IMR-90 (cell line): Measurements from ENCODE around the gene NMNAT3. TPM values are rescaled to one million over a fixed set of nuclear protein-coding genes. Genes with fewer than 3 reads are reported as not detected.

ENCODE experiments used
- ATAC-seq: fragments of 200-7000 bp; cut with Tn5 transposase; 2 replicates; pipeline ENCODE4 v1.9.1; 2020; ENCODE audit warnings: low read depth, mild to moderate bottlenecking, moderate library complexity
- BruUV-seq: library from RNA; stranded (reverse); fragments of 400-500 nt; replicated peaks from 2 replicates; lab custom pipeline; 2021; lab: Mats Ljungman, UMichigan
- CTCF ChIA-PET: fragments of 300-600 bp; formaldehyde crosslinking; extraction: SDS; loops from one replicate; lab custom pipeline; 2021; ENCODE audit warnings: antibody characterized with exemption; lab: Yijun Ruan, JAX
- POLR2A ChIA-PET: fragments of 300-600 bp; sonication (Branson Sonifier 250); formaldehyde crosslinking; loops from one replicate; lab custom pipeline; 2022; ENCODE audit warnings: antibody characterized with exemption; ENCODE audit not compliant: unreplicated experiment; lab: Charles Lee
- DNase-seq: peaks from one replicate; pipeline ENCODE4 v3.0.0; 2013
- H2AFZ ChIP-seq: replicated peaks from 2 replicates; pipeline ENCODE3; 2013; ENCODE audit warnings: low read length, mild to moderate bottlenecking; ENCODE audit not compliant: poor library complexity
- H2AK5ac ChIP-seq: 2 replicates; pipeline ENCODE4 v1.6.1; 2013; ENCODE audit warnings: low read depth, low read length, inconsistent platforms
- H2AK9ac ChIP-seq: replicated peaks from 2 replicates; pipeline ENCODE3; 2013; ENCODE audit warnings: mild to moderate bottlenecking, low read depth, low read length, moderate library complexity; ENCODE audit not compliant: poor library complexity
- H2BK120ac ChIP-seq: 2 replicates; pipeline ENCODE4 v1.6.1; 2013; ENCODE audit warnings: low read depth, low read length, inconsistent platforms
- H2BK15ac ChIP-seq: 3 replicates; pipeline ENCODE4 v1.6.1; 2013; ENCODE audit warnings: low read depth, low read length, inconsistent platforms
- H2BK20ac ChIP-seq: 2 replicates; pipeline ENCODE4 v1.6.1; 2013; ENCODE audit warnings: low read depth, mild to moderate bottlenecking, inconsistent platforms, low read length, moderate library complexity
- H2BK5ac ChIP-seq: 2 replicates; pipeline ENCODE4 v1.6.1; 2013; ENCODE audit warnings: mild to moderate bottlenecking, low read depth, low read length, inconsistent platforms; ENCODE audit not compliant: poor library complexity, severe bottlenecking
- H3K14ac ChIP-seq: replicated peaks from 2 replicates; pipeline ENCODE4 v1.6.1; 2013; ENCODE audit warnings: low read depth, low read length, inconsistent platforms
- H3K18ac ChIP-seq: 2 replicates; pipeline ENCODE4 v1.6.1; 2013; ENCODE audit warnings: low read depth, low read length, control low read depth
- H3K23ac ChIP-seq: 2 replicates; pipeline ENCODE4 v1.6.1; 2013; ENCODE audit warnings: low read depth, low read length, inconsistent platforms
- H3K27ac ChIP-seq: 2 replicates; pipeline ENCODE4 v1.5.1; 2013; ENCODE audit warnings: mild to moderate bottlenecking, control low read depth, low read length; ENCODE audit not compliant: insufficient read depth
- H3K27me3 ChIP-seq: 2 replicates; pipeline ENCODE4 v1.6.1; 2013; ENCODE audit warnings: low read length; ENCODE audit not compliant: control insufficient read depth, insufficient read depth
- H3K36me3 ChIP-seq: 2 replicates; pipeline ENCODE4 v1.6.1; 2013; ENCODE audit warnings: low read length, mixed read lengths; ENCODE audit not compliant: control insufficient read depth, insufficient read depth
- H3K4ac ChIP-seq: 2 replicates; pipeline ENCODE4 v1.6.1; 2013; ENCODE audit warnings: low read depth, low read length, inconsistent platforms
- H3K4me1 ChIP-seq: 2 replicates; pipeline ENCODE4 v1.6.1; 2013; ENCODE audit warnings: low read length, mixed read lengths; ENCODE audit not compliant: control insufficient read depth, insufficient read depth
- H3K4me2 ChIP-seq: 2 replicates; pipeline ENCODE4 v1.6.1; 2013; ENCODE audit warnings: low read depth, mild to moderate bottlenecking, control low read depth, low read length, moderate library complexity
- H3K4me3 ChIP-seq: 2 replicates; pipeline ENCODE4 v1.5.1; 2013; ENCODE audit warnings: low read depth, mild to moderate bottlenecking, control low read depth, low read length, moderate library complexity; ENCODE audit not compliant: insufficient read depth
- H3K56ac ChIP-seq: 2 replicates; pipeline ENCODE4 v1.6.1; 2013; ENCODE audit warnings: low read length, inconsistent platforms; ENCODE audit not compliant: insufficient read depth; ENCODE audit errors: extremely low read depth
- H3K79me1 ChIP-seq, 2 experiments: 2 replicates each; pipeline ENCODE4 v1.6.1; 2013; ENCODE audit warnings: low read length in 2 of 2, inconsistent platforms in 1 of 2, low read depth in 1 of 2
- H3K9ac ChIP-seq: 2 replicates; pipeline ENCODE4 v1.6.1; 2013; ENCODE audit warnings: low read depth, low read length, control low read depth
- H3K9me1 ChIP-seq: 2 replicates; pipeline ENCODE4 v1.6.1; 2013; ENCODE audit warnings: low read length, inconsistent platforms; ENCODE audit not compliant: insufficient read depth
- H3K9me3 ChIP-seq: 2 replicates; pipeline ENCODE4 v1.6.1; 2013; ENCODE audit warnings: low read length; ENCODE audit not compliant: control insufficient read depth, insufficient read depth
- H4K20me1 ChIP-seq: 2 replicates; pipeline ENCODE4 v1.6.1; 2013; ENCODE audit warnings: low read length, inconsistent platforms; ENCODE audit not compliant: insufficient read depth
- H4K5ac ChIP-seq: 2 replicates; pipeline ENCODE4 v1.6.1; 2013; ENCODE audit warnings: mild to moderate bottlenecking, low read depth, low read length, control low read depth
- H4K8ac ChIP-seq, 2 experiments: 2 replicates each; pipeline ENCODE4 v1.6.1; 2013; ENCODE audit warnings: low read depth in 2 of 2, low read length in 2 of 2, control low read depth in 1 of 2, inconsistent platforms in 1 of 2
- H4K91ac ChIP-seq: 2 replicates; pipeline ENCODE4 v1.6.1; 2013; ENCODE audit warnings: low read depth, low read length, inconsistent platforms; ENCODE audit not compliant: insufficient read depth
- MAFK ChIP-seq: IDR thresholded peaks from 2 replicates; pipeline ENCODE4 v1.6.1; 2012; ENCODE audit warnings: low read depth, low read length, improper control_type of control experiment
- NFE2L2 ChIP-seq: fragments of 150-350 bp; IDR thresholded peaks from 2 replicates; pipeline ENCODE4 v1.6.1; 2016; ENCODE audit warnings: low read depth, mild to moderate bottlenecking, low read length
- WGBS, 2 experiments: methylation state at CpG; one replicate each; pipeline versions ENCODE4 v1.1.5 to v1.1.7; 2013; ENCODE audit warnings: missing lambda C conversion rate in 2 of 2; ENCODE audit not compliant: insufficient read length in 1 of 2; ENCODE audit errors: extremely low coverage in 2 of 2; 5-methylcytosine and 5-hydroxymethylcytosine counted together
- dilution Hi-C: fragments of 300-500 bp; cut with HindIII; formaldehyde crosslinking; loops from one replicate; pipeline ENCODE4 v1.14.3; 2018; ENCODE audit warnings: low sequenced_read_pairs; ENCODE audit not compliant: unreplicated experiment
- in situ Hi-C: fragments of 300-500 bp; cut with MboI; formaldehyde crosslinking; loops from 3 replicates; pipeline ENCODE4 v1.14.3; 2019; ENCODE audit warnings: low sequenced_read_pairs, inconsistent platforms, mixed read lengths
- intact Hi-C: fragments of 100-400 bp; cut with micrococcal nuclease; formaldehyde crosslinking; loops from 2 replicates; pipeline ENCODE4 v1.10.0; 2022
- polyA plus RNA-seq, 3 experiments: library from polyadenylated mRNA; depleted of rRNA; stranded (reverse); fragments of >200 nt; gene quantifications; 2 replicates each; pipeline ENCODE4 v1.2.3, GENCODE V29; 2012; ENCODE audit warnings: low replicate concordance in 1 of 3
- total RNA-seq: library from RNA; depleted of rRNA; stranded (reverse); fragments of >200 nt; gene quantifications from 2 replicates; pipeline ENCODE4 v1.2.3, GENCODE V29; 2012
- TF ChIP-seq, protein P1 (sequence below): conservative IDR thresholded peaks from 2 replicates; pipeline ENCODE4 v1.5.1; 2012; ENCODE audit warnings: mild to moderate bottlenecking, low read depth, low read length, improper control_type of control experiment
- TF ChIP-seq, protein P2 (sequence below): fragments of 150-350 bp; IDR thresholded peaks from 2 replicates; pipeline ENCODE4 v1.6.1; 2016; ENCODE audit warnings: low read depth, mild to moderate bottlenecking, low read length, moderate library complexity, borderline replicate concordance

Gene NMNAT3
- total and polyA plus RNA-seq, 2 of the 4 experiments (the other 2 are of a cell fraction), result 0.12 to 0.36 TPM

DNA sequence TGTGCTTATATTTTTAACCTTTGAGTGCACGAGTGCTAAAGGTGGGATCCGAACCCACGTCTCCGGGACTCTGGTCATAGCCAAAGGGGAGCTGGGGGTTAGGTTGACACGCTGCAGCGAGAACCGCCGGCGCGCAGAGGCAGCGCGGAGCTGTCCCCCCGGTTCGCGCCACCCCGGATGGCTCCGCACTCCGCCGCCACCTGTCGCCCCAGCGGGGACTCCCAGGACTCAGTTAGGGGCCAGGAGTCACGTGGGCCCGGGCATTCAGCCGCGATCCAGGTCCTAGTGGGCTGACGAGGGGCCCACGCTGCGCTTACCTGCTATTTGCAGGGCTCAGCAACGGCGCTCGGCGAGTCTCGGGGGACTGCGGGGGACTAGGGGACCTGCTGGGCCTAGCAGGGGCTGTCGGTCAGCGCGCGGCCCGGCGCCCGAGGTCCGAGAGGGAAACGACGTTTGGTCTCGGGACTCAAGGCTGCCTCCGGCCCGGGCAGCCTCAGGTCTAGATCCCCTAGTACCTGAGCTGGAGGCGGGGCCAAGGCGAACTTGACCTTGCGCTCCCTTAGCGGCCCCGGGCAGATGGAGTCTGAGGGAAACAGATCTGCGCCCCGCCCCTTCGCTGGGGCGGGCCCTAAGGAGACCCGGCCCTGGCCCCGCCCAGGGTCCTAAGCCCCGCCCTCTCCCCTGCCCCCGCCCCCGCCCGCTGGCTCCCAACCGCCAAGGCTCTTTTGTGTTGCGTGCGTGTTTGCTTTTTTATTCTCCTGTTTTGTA, at the start of gene NMNAT3 (continued):
- TF ChIP-seq, protein P1, sequence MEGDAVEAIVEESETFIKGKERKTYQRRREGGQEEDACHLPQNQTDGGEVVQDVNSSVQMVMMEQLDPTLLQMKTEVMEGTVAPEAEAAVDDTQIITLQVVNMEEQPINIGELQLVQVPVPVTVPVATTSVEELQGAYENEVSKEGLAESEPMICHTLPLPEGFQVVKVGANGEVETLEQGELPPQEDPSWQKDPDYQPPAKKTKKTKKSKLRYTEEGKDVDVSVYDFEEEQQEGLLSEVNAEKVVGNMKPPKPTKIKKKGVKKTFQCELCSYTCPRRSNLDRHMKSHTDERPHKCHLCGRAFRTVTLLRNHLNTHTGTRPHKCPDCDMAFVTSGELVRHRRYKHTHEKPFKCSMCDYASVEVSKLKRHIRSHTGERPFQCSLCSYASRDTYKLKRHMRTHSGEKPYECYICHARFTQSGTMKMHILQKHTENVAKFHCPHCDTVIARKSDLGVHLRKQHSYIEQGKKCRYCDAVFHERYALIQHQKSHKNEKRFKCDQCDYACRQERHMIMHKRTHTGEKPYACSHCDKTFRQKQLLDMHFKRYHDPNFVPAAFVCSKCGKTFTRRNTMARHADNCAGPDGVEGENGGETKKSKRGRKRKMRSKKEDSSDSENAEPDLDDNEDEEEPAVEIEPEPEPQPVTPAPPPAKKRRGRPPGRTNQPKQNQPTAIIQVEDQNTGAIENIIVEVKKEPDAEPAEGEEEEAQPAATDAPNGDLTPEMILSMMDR, result no peak
- TF ChIP-seq MAFK, result no peak

DNA sequence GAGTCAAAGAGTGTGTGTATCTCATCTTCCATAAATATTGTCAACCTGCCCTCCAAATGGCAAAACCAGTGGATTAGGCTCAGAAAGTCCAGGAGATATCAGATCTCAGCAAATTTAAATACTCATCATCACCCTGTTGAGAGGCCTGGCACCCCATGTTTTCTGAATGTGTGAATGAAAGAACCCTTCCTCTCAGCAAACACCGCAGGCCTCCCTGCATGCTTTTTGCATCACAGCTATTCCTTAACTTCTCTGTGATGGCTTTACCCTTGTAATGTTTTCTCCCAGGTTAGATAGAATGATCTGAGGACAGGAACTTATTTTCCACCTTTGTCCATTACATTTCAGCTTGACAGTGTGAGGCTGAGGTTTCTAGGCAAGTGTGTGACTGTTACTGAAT, 43.6 kb upstream of the NMNAT3 start:
- no peak overlapping the region for H4K8ac ChIP-seq
- no peak overlapping the region for H3K4ac ChIP-seq
- in situ Hi-C loops (no loop called here), intact Hi-C loops (no loop called here), dilution Hi-C loops (no loop called here)
- no TSS peak for BruUV-seq
- H3K27me3 ChIP-seq, result no peaks in the 10 kb centered on the region
- no peak overlapping the region for H3K18ac ChIP-seq
- ChIA-PET CTCF (no interaction called here), POLR2A (no interaction called here)
- H2AK5ac ChIP-seq, result no peak overlapping the region
- no CpG with 5 or more reads among the region's 1 CpG for WGBS, 2 experiments
- DNase-seq (no peak), ATAC-seq (no peak)
- no peak overlapping the region for H2BK120ac ChIP-seq
- TF ChIP-seq, protein P2, sequence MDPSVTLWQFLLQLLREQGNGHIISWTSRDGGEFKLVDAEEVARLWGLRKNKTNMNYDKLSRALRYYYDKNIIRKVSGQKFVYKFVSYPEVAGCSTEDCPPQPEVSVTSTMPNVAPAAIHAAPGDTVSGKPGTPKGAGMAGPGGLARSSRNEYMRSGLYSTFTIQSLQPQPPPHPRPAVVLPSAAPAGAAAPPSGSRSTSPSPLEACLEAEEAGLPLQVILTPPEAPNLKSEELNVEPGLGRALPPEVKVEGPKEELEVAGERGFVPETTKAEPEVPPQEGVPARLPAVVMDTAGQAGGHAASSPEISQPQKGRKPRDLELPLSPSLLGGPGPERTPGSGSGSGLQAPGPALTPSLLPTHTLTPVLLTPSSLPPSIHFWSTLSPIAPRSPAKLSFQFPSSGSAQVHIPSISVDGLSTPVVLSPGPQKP, result no peak
- TF ChIP-seq NFE2L2, result no peak
- no peaks in the 10 kb centered on the region for H3K79me1 ChIP-seq
- no peak overlapping the region for H2BK15ac ChIP-seq
- H3K14ac ChIP-seq, result no peak overlapping the region
- H3K4me2 ChIP-seq, result no peak overlapping the region
- no peak overlapping the region for H2AFZ ChIP-seq
- H3K9ac ChIP-seq, result no peak overlapping the region
- no peak overlapping the region for H2AK9ac ChIP-seq
- no peaks in the 10 kb centered on the region for H3K9me3 ChIP-seq
- no peak overlapping the region for H3K23ac ChIP-seq
- H3K56ac ChIP-seq, result no peak overlapping the region
- H3K4me1 ChIP-seq, result no peaks in the 10 kb centered on the region
- no peak overlapping the region for H2BK5ac ChIP-seq
- no peak overlapping the region for H4K5ac ChIP-seq
- no peaks in the 10 kb centered on the region for H3K36me3 ChIP-seq
- no peak overlapping the region for H3K27ac ChIP-seq
- H3K9me1 ChIP-seq, result no peaks in the 10 kb centered on the region
- no peak overlapping the region for H4K91ac ChIP-seq
- H4K20me1 ChIP-seq, result no peaks in the 10 kb centered on the region
- H3K4me3 ChIP-seq, result no peak overlapping the region
- no peak overlapping the region for H2BK20ac ChIP-seq
